Natural killer cell treated with Interleukin-12 subunit alpha and Interleukin-12 subunit beta and Interleukin-15 and Interleukin-18, amount 100 ng/mL, for 72 hours (primary cell): ENCODE results near the gene IRX4. TPM values are rescaled to one million over a fixed set of nuclear protein-coding genes. Genes with fewer than 3 reads are reported as not detected.
"Not testable (repeated sequence)": the region's sequence is repeated elsewhere in the genome, so short reads cannot be mapped to it uniquely, and the experiment has no call there.

Source experiments
- ATAC-seq, 2 donors: fragments of 150-1000 bp; cut with Tn5 transposase in 1 of 2; sonication (Bioruptor Pico), chemical (Tn5 transposase) in 1 of 2; 2 replicates each; pipeline ENCODE4 v1.10.0; 2021
- DNase-seq: peaks from one replicate; pipeline ENCODE4 v3.0.0; 2022; ENCODE audit warnings: low spot score
- H3K27ac Mint-ChIP-seq, 2 donors: 1 replicate in 1 of 2; 2 replicates in 1 of 2; pipeline ENCODE4 v1.8.0; 2022; ENCODE audit warnings: mixed read lengths in 2 of 2, mild to moderate bottlenecking in 1 of 2, moderate library complexity in 1 of 2
- H3K27me3 Mint-ChIP-seq, 2 donors: 1 replicate in 1 of 2; 2 replicates in 1 of 2; pipeline ENCODE4 v1.8.0; 2022; ENCODE audit warnings: mixed read lengths in 2 of 2
- H3K36me3 Mint-ChIP-seq: one replicate; pipeline ENCODE4 v1.8.0; 2022; ENCODE audit warnings: mixed read lengths
- H3K4me1 Mint-ChIP-seq, 2 donors: 1 replicate in 1 of 2; 2 replicates in 1 of 2; pipeline ENCODE4 v1.8.0; 2022; ENCODE audit warnings: low read depth in 2 of 2, mixed read lengths in 2 of 2, mild to moderate bottlenecking in 1 of 2
- H3K4me3 Mint-ChIP-seq: one replicate; pipeline ENCODE4 v1.8.0; 2022; ENCODE audit warnings: mixed read lengths
- H3K9me3 Mint-ChIP-seq: 2 replicates; pipeline ENCODE4 v1.8.0; 2022; ENCODE audit warnings: mixed read lengths
- total RNA-seq, 2 donors: library from RNA; stranded (reverse); gene quantifications; one replicate each; pipeline ENCODE4 v1.2.3, GENCODE V29; 2022

Gene IRX4
- total RNA-seq, 2 donors from 2014 or later, result not detected

GRCh38 chr5:1874348-1874747, 8.4 kb downstream of the IRX4 start:
- no peaks in the 10 kb centered on the region for H3K36me3 Mint-ChIP-seq
- peaks cover 0 to 3% of the 10 kb centered on the region in 2 donors for H3K4me1 Mint-ChIP-seq
- no peak overlapping the region for H3K27ac Mint-ChIP-seq
- peaks cover 23 to 35% of the 10 kb centered on the region in 2 donors for H3K27me3 Mint-ChIP-seq
- DNase-seq, result no peak
- ATAC-seq, result no peak
- no peak overlapping the region for H3K4me3 Mint-ChIP-seq
- no peaks in the 10 kb centered on the region for H3K9me3 Mint-ChIP-seq

- peaks cover 23 to 34% of the 10 kb centered on the region in 2 donors for H3K27me3 Mint-ChIP-seq
- DNase-seq, result no peak
- H3K4me1 Mint-ChIP-seq, result peaks cover 0 to 3% of the 10 kb centered on the region in 2 donors
- no peaks in the 10 kb centered on the region for H3K9me3 Mint-ChIP-seq
- H3K4me3 Mint-ChIP-seq, result no peak overlapping the region
- no peak overlapping the region for H3K27ac Mint-ChIP-seq
- H3K36me3 Mint-ChIP-seq, result no peaks in the 10 kb centered on the region
- no peak for ATAC-seq
These were observed 9.3 kb downstream of the IRX4 start for GRCh38 chr5:1873243-1873959.

GRCh38 chr5:1871441-1871840, 11.3 kb downstream of the IRX4 start:
- peaks cover 0 to 3% of the 10 kb centered on the region in 2 donors for H3K4me1 Mint-ChIP-seq
- no peak overlapping the region for H3K27ac Mint-ChIP-seq
- H3K27me3 Mint-ChIP-seq, result peaks cover 23 to 34% of the 10 kb centered on the region in 2 donors
- ATAC-seq, result no peak
- no peak for DNase-seq
- H3K36me3 Mint-ChIP-seq, result no peaks in the 10 kb centered on the region
- no peak overlapping the region for H3K4me3 Mint-ChIP-seq
- no peaks in the 10 kb centered on the region for H3K9me3 Mint-ChIP-seq

GRCh38 chr5:1870435-1871272, 12.1 kb downstream of the IRX4 start:
- H3K4me1 Mint-ChIP-seq, ATAC-seq, H3K27ac Mint-ChIP-seq: not testable (repeated sequence)

GRCh38 chr5:1868886-1869475, 13.7 kb downstream of the IRX4 start:
- Mint-ChIP-seq H3K9me3 (no peaks in the 10 kb centered on the region), H3K4me3 (no peak overlapping the region), H3K27ac (no peak overlapping the region), H3K4me1 (no peaks in the 10 kb centered on the region), H3K36me3 (no peaks in the 10 kb centered on the region), H3K27me3 (peaks cover 12 to 13% of the 10 kb centered on the region in 2 donors)
- no peak for ATAC-seq
- no peak for DNase-seq

More at GRCh38 chr5:1870435-1871272, 12.1 kb downstream of the IRX4 start:
- not testable (repeated sequence) for H3K9me3 Mint-ChIP-seq, DNase-seq, H3K4me3 Mint-ChIP-seq, H3K36me3 Mint-ChIP-seq
- H3K27me3 Mint-ChIP-seq, result peaks cover 19 to 28% of the 10 kb centered on the region in 2 donors

- no peak for ATAC-seq
- H3K36me3 Mint-ChIP-seq, result no peaks in the 10 kb centered on the region
- no peak overlapping the region for H3K4me3 Mint-ChIP-seq
- H3K4me1 Mint-ChIP-seq, result no peaks in the 10 kb centered on the region
- H3K27me3 Mint-ChIP-seq, result peaks cover 3 to 7% of the 10 kb centered on the region in 2 donors
- no peak for DNase-seq
- no peak overlapping the region for H3K27ac Mint-ChIP-seq
- no peaks in the 10 kb centered on the region for H3K9me3 Mint-ChIP-seq
These were observed 14.9 kb downstream of the IRX4 start for GRCh38 chr5:1867815-1868143.

- H3K4me1 Mint-ChIP-seq, result no peaks in the 10 kb centered on the region
- no peak for DNase-seq
- no peak overlapping the region for H3K27ac Mint-ChIP-seq
- peaks cover 0 to 4% of the 10 kb centered on the region in 2 donors for H3K27me3 Mint-ChIP-seq
- H3K36me3 Mint-ChIP-seq, result no peaks in the 10 kb centered on the region
- H3K9me3 Mint-ChIP-seq, result no peaks in the 10 kb centered on the region
- no peak overlapping the region for H3K4me3 Mint-ChIP-seq
- peak in 1 of 2 donors; percentile 54 for ATAC-seq
These were observed 15.5 kb downstream of the IRX4 start for GRCh38 chr5:1867114-1867814.

GRCh38 chr5:1865948-1866347, 16.8 kb downstream of the IRX4 start:
- H3K27ac Mint-ChIP-seq, result no peak overlapping the region
- no peaks in the 10 kb centered on the region for H3K9me3 Mint-ChIP-seq
- no peak for ATAC-seq
- peaks cover 0 to 2% of the 10 kb centered on the region in 2 donors for H3K27me3 Mint-ChIP-seq
- no peaks in the 10 kb centered on the region for H3K36me3 Mint-ChIP-seq
- no peaks in the 10 kb centered on the region for H3K4me1 Mint-ChIP-seq
- no peak overlapping the region for H3K4me3 Mint-ChIP-seq
- no peak for DNase-seq

GRCh38 chr5:1865486-1865885, 17.2 kb downstream of the IRX4 start:
- Mint-ChIP-seq H3K36me3 (no peaks in the 10 kb centered on the region), H3K9me3 (no peaks in the 10 kb centered on the region), H3K4me3 (no peak overlapping the region), H3K27me3 (peaks cover 0 to 2% of the 10 kb centered on the region in 2 donors), H3K27ac (no peak overlapping the region), H3K4me1 (no peaks in the 10 kb centered on the region)
- no peak for ATAC-seq
- DNase-seq, result no peak

GRCh38 chr5:1864896-1865440, 17.8 kb downstream of the IRX4 start:
- no peak overlapping the region for H3K27ac Mint-ChIP-seq
- no peak overlapping the region for H3K4me3 Mint-ChIP-seq
- H3K9me3 Mint-ChIP-seq, result no peaks in the 10 kb centered on the region
- DNase-seq (no peak), ATAC-seq (no peak)
- H3K4me1 Mint-ChIP-seq, result no peaks in the 10 kb centered on the region
- H3K36me3 Mint-ChIP-seq, result no peaks in the 10 kb centered on the region
- H3K27me3 Mint-ChIP-seq, result peaks cover 0 to 2% of the 10 kb centered on the region in 2 donors

GRCh38 chr5:1860949-1861348, 21.8 kb downstream of the IRX4 start:
- no peak overlapping the region for H3K27ac Mint-ChIP-seq
- H3K4me1 Mint-ChIP-seq, result no peaks in the 10 kb centered on the region
- DNase-seq (no peak), ATAC-seq (no peak)
- H3K27me3 Mint-ChIP-seq, result peaks cover 0 to 2% of the 10 kb centered on the region in 2 donors
- H3K36me3 Mint-ChIP-seq, result no peaks in the 10 kb centered on the region
- no peaks in the 10 kb centered on the region for H3K9me3 Mint-ChIP-seq
- no peak overlapping the region for H3K4me3 Mint-ChIP-seq

GRCh38 chr5:1860021-1860610, 22.6 kb downstream of the IRX4 start:
- no peak overlapping the region for H3K27ac Mint-ChIP-seq
- H3K27me3 Mint-ChIP-seq, result peaks cover 0 to 5% of the 10 kb centered on the region in 2 donors
- DNase-seq (peak; percentile 56), ATAC-seq (no peak)
- no peaks in the 10 kb centered on the region for H3K9me3 Mint-ChIP-seq
- no peaks in the 10 kb centered on the region for H3K36me3 Mint-ChIP-seq
- no peaks in the 10 kb centered on the region for H3K4me1 Mint-ChIP-seq
- H3K4me3 Mint-ChIP-seq, result no peak overlapping the region

GRCh38 chr5:1859099-1859498, 23.6 kb downstream of the IRX4 start:
- ATAC-seq, result no peak

More at GRCh38 chr5:1859099-1859498, 23.6 kb downstream of the IRX4 start:
- no peaks in the 10 kb centered on the region for H3K4me1 Mint-ChIP-seq
- no peak overlapping the region for H3K4me3 Mint-ChIP-seq
- DNase-seq, result peak; percentile 18
- no peak overlapping the region for H3K27ac Mint-ChIP-seq
- peaks cover 2 to 8% of the 10 kb centered on the region in 2 donors for H3K27me3 Mint-ChIP-seq
- H3K36me3 Mint-ChIP-seq, result no peaks in the 10 kb centered on the region
- no peaks in the 10 kb centered on the region for H3K9me3 Mint-ChIP-seq
